Progenitor cell of endocrine pancreas (in vitro differentiated cells): ENCODE results near the gene RNF207. TPM values are rescaled to one million over a fixed set of nuclear protein-coding genes. Genes with fewer than 3 reads are reported as not detected.

Experiments used
- DNase-seq: peaks from one replicate; pipeline ENCODE4 v3.0.0; 2021; ENCODE audit warnings: low spot score; ENCODE audit not compliant: unreplicated experiment
- H3K27ac Mint-ChIP-seq: 2 replicates; pipeline ENCODE4 v1.8.0; 2021; ENCODE audit warnings: mild to moderate bottlenecking, moderate library complexity, mixed read lengths
- H3K27me3 Mint-ChIP-seq: 2 replicates; pipeline ENCODE4 v1.8.0; 2021; ENCODE audit warnings: mixed read lengths
- H3K36me3 Mint-ChIP-seq: 2 replicates; pipeline ENCODE4 v1.8.0; 2022; ENCODE audit warnings: mixed read lengths; ENCODE audit not compliant: insufficient read depth
- H3K4me1 Mint-ChIP-seq: 2 replicates; pipeline ENCODE4 v1.8.0; 2021; ENCODE audit warnings: low read depth, mixed read lengths
- H3K4me3 Mint-ChIP-seq: 2 replicates; pipeline ENCODE4 v1.8.0; 2021; ENCODE audit warnings: low read depth, mild to moderate bottlenecking, moderate library complexity, mixed read lengths
- H3K9me3 Mint-ChIP-seq: 2 replicates; pipeline ENCODE4 v1.8.0; 2021; ENCODE audit warnings: low read depth, mixed read lengths
- total RNA-seq: library from RNA; stranded (reverse); gene quantifications from 2 replicates; pipeline ENCODE4 v1.2.1, GENCODE V29; 2021
- TF ChIP-seq, protein P1 (sequence below): fragments of 200-600 bp; sonication (generic); IDR thresholded peaks from one replicate; pipeline ENCODE4 v1.5.0; 2021; ENCODE audit warnings: antibody characterized with exemption, mild to moderate bottlenecking; ENCODE audit not compliant: unreplicated experiment

The RNF207 gene
- total RNA-seq, 1 donor from 2014 or later = 50.5 TPM

DNA sequence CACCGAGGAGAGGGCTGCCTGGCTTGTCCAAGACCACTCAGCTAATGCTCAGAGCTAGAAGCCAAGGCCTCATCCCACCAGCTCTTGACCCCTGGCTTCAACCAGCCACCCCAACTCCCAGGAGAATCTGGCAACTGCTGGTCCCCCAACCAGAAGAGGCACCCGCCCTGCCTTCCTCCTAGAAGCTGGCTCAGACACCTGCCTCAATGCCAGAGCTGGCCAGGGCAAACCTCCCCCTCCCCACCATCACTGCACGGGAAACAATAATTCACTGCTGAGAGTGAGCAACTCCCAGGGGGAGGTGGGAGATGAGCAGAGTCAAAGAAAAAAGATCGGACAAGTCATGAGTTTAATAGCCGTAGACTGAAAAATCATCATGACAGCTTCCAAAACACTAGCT, 29.1 kb upstream of the RNF207 start:
- H3K4me1 Mint-ChIP-seq = peaks cover 1% of the 10 kb centered on the region
- H3K4me3 Mint-ChIP-seq = no peak overlapping the region
- H3K27ac Mint-ChIP-seq = no peak overlapping the region
- H3K9me3 Mint-ChIP-seq = no peaks in the 10 kb centered on the region
- TF ChIP-seq, protein P1, sequence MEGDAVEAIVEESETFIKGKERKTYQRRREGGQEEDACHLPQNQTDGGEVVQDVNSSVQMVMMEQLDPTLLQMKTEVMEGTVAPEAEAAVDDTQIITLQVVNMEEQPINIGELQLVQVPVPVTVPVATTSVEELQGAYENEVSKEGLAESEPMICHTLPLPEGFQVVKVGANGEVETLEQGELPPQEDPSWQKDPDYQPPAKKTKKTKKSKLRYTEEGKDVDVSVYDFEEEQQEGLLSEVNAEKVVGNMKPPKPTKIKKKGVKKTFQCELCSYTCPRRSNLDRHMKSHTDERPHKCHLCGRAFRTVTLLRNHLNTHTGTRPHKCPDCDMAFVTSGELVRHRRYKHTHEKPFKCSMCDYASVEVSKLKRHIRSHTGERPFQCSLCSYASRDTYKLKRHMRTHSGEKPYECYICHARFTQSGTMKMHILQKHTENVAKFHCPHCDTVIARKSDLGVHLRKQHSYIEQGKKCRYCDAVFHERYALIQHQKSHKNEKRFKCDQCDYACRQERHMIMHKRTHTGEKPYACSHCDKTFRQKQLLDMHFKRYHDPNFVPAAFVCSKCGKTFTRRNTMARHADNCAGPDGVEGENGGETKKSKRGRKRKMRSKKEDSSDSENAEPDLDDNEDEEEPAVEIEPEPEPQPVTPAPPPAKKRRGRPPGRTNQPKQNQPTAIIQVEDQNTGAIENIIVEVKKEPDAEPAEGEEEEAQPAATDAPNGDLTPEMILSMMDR = no peak
- H3K36me3 Mint-ChIP-seq = no peaks in the 10 kb centered on the region
- DNase-seq = no peak
- H3K27me3 Mint-ChIP-seq = peaks cover 12% of the 10 kb centered on the region

DNA sequence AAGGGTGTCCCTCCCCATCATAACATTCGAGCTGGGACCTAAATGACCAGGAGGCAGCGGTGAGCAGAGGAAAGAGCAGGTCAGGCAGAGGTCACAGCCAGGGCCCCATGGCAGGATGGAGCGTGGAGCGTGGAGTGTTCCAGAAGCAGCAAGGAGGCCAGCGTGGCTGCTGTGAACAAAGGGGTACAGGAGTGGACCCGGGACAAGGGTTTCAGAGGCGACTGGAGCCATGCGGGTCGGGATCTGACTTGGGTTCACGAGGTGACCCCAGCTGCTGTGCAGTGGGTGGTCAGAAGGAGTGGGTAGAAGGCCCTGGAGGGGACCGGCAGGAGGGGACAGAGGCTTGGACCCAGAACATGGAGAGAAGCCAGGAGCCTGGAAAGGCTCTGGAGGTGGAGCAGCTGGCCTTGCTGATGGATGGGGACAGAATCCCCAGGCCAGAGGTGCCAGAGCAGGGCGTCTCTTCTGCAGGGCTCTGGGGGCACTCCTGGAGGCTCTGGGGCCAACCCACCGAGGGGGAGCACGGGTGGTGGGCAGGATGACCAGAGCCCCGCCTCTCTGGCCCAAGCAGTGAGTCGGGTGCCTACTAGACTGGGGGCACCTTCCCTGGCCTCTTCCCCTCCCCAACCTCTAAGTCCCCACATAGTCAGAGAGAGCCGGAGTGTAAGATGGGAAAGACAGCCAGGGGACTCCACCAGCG, 28.1 kb upstream of the RNF207 start:
- Mint-ChIP-seq H3K4me1 (peaks cover 1% of the 10 kb centered on the region), H3K27me3 (peaks cover 20% of the 10 kb centered on the region), H3K27ac (no peak overlapping the region), H3K4me3 (no peak overlapping the region), H3K9me3 (no peaks in the 10 kb centered on the region), H3K36me3 (peaks cover under 1% of the 10 kb centered on the region)
- TF ChIP-seq, protein P1 = no peak
- no peak for DNase-seq

DNA sequence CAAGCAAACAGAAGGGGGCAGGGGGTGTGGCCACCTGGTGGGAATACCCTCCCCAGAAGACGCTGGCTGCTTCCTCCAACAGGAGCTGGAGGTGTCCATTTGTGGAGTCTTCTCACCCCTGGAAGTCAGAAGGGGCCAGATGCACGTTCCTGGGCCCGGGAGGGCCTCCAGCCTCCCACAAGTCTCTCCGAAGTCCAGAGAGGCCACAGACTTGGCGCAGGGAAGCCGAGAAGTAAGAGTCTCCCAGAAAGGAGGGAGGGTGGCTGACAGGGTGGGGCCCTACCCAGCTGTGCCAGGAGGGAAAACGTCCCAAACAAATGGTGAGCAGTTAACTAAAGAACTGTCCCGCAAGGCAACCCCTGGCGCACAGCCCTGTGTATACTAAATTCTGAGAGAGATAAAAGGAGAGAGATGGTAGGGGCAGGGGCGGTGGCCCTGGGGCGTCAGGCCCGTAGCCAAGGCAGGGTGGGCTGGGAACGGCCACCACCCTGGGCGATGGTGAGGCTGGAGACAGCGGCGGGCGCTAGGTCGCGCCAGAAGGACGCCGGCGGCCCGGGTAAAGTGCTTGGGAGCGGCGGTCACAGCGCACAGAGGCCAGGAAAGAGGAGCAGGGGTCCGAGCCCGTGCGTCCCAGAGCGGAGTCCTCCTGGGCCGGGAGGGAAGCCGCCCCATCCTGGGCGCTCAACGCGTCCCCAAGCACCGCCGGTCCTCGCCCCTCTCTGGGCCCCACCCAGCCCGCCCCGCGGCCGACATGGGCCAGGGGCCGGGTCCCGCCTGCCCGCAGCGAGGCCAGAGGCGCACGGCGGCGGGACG, 27.0 kb upstream of the RNF207 start:
- Mint-ChIP-seq H3K27me3 (peaks cover 30% of the 10 kb centered on the region), H3K9me3 (no peaks in the 10 kb centered on the region), H3K27ac (no peak overlapping the region), H3K4me3 (peak overlapping the region; percentile 62), H3K36me3 (peaks cover 2% of the 10 kb centered on the region), H3K4me1 (peaks cover 1% of the 10 kb centered on the region)
- TF ChIP-seq, protein P1 = no peak
- no peak for DNase-seq

DNA sequence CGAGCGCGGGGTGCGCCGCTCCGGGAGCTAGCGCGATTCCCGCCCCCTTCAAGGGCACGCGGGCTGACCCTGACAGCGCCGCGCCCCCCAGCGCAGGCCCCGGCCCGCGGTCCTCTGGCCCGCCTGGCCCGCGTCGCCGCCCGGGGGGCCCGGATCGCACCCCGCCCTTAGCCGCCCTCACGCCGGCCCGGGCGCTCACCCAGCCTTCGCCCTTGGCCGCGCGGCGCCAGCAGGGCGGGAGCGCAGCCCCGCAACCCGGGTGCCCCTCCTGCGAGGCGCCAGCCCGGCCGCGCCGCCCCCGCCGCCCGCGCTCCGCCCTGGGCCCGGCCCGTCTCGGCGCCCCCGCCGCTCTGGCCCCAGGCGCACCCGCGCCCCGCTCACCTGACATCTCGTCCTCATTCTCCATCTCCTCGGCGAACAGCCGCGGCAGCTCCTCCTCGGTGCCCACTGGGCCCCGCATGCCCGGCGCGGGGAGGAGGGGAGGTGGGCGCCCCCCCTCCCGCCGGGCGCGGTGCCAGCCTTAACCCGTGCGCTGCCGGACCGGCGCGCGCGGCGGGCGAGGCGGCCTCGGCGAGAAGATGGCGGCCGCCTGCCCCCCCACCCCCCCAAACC, 26.2 kb upstream of the RNF207 start:
- no peak overlapping the region for H3K27ac Mint-ChIP-seq
- H3K4me1 Mint-ChIP-seq = peaks cover 1% of the 10 kb centered on the region
- no peaks in the 10 kb centered on the region for H3K9me3 Mint-ChIP-seq
- DNase-seq = no peak
- H3K4me3 Mint-ChIP-seq = no peak overlapping the region
- peaks cover 30% of the 10 kb centered on the region for H3K27me3 Mint-ChIP-seq
- H3K36me3 Mint-ChIP-seq = peaks cover 2% of the 10 kb centered on the region
- TF ChIP-seq, protein P1 = no peak

DNA sequence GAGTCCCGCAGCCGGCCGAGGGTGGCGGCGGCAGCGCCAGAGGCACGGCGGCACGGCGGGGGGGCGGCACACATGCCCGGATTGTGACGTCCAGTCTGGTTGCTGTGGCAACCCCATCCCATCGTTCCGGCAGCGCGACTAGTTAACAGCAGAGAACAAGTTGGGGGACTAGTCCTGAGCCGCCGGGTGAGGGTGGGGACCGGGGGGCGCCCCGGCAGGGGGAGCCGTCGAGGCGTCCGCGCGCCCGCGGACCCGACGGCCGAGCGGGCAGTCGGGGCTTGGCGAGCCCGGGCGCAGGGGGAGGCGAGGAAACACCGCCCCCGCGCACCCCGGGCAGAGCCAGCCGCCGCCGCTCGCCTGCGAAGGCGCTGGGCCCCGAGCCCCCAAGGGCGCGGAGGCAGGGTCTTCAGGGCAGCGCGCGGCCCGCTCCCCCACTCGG, 25.6 kb upstream of the RNF207 start, which contains the start of gene CHD5:
TSS of gene CHD5 (minus strand) at position 54 of the 439 bp plus-strand sequence. CDS start 298 bp downstream, outside the sequence.
- H3K27ac Mint-ChIP-seq = no peak within 1 kb of the TSS

More for the DNA sequence above, 25.6 kb upstream of the RNF207 start, which contains the start of gene CHD5:
- DNase-seq = no peak
- Mint-ChIP-seq H3K4me3 (no peak within 1 kb of the TSS), H3K27me3 (peaks cover 30% of the 10 kb centered on the region), H3K9me3 (no peaks in the 10 kb centered on the region), H3K4me1 (peaks cover 1% of the 10 kb centered on the region), H3K36me3 (peaks cover 3% of the 10 kb centered on the region)
- TF ChIP-seq, protein P1 = peak; percentile 19
